Chondrocyte (in vitro differentiated cells): Measurements from ENCODE around the gene SH3RF1. TPM values are rescaled to one million over a fixed set of nuclear protein-coding genes. Genes with fewer than 3 reads are reported as not detected.

ENCODE experiments used
- DNase-seq: peaks from one replicate; pipeline ENCODE4 v3.0.0; 2021; ENCODE audit warnings: mixed read lengths, low spot score
- H3K27ac Mint-ChIP-seq: one replicate; pipeline ENCODE4 v1.8.0; 2021; ENCODE audit warnings: mild to moderate bottlenecking, moderate library complexity, mixed read lengths; ENCODE audit not compliant: unreplicated experiment
- H3K27me3 Mint-ChIP-seq: 2 replicates; pipeline ENCODE4 v1.8.0; 2021; ENCODE audit warnings: low read depth, mixed read lengths
- H3K36me3 Mint-ChIP-seq: 2 replicates; pipeline ENCODE4 v1.8.0; 2021; ENCODE audit warnings: low read depth, mixed read lengths
- H3K4me1 Mint-ChIP-seq: 2 replicates; pipeline ENCODE4 v1.8.0; 2021; ENCODE audit warnings: low read depth, mild to moderate bottlenecking, mixed read lengths
- H3K4me3 Mint-ChIP-seq: one replicate; pipeline ENCODE4 v1.8.0; 2021; ENCODE audit warnings: mild to moderate bottlenecking, moderate library complexity, mixed read lengths; ENCODE audit not compliant: unreplicated experiment
- H3K9me3 Mint-ChIP-seq: 2 replicates; pipeline ENCODE4 v1.8.0; 2021; ENCODE audit warnings: low read depth, mixed read lengths
- total RNA-seq: library from RNA; stranded (reverse); gene quantifications from 3 replicates; pipeline ENCODE4 v1.2.1, GENCODE V29; 2021
- TF ChIP-seq, protein P1 (sequence below): fragments of 200-600 bp; sonication (generic); IDR thresholded peaks from 2 replicates; pipeline ENCODE4 v1.5.0; 2021; ENCODE audit warnings: antibody characterized with exemption, mild to moderate bottlenecking, moderate library complexity

The SH3RF1 gene
- total RNA-seq, 1 donor from 2014 or later, result 25.2 TPM

DNA sequence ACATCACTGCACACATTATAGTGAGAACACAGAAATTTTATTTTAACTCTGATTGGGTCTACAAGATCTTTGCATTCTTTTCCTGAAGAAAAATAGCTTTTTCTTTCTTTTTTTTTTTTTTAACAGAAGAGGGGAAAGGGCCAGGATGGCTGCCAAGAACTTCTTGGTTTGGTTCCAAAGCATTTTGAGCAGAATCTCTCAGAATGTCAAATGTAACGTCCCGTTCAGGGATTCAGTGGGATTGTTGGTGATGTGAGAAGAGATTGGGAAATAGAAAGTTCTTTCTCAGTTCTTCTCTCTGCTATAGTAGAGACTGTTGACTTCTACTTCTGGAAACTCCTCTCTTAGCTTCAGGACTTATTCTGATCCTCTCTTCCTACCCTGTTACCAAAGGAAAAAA is 189.8 kb downstream of the SH3RF1 start:
- Mint-ChIP-seq H3K27me3 (no peaks in the 10 kb centered on the region), H3K4me1 (peaks cover 29% of the 10 kb centered on the region), H3K9me3 (no peaks in the 10 kb centered on the region), H3K36me3 (no peaks in the 10 kb centered on the region), H3K27ac (peak overlapping the region; percentile 87), H3K4me3 (peak overlapping the region; percentile 21)
- no peak for DNase-seq
- TF ChIP-seq, protein P1, sequence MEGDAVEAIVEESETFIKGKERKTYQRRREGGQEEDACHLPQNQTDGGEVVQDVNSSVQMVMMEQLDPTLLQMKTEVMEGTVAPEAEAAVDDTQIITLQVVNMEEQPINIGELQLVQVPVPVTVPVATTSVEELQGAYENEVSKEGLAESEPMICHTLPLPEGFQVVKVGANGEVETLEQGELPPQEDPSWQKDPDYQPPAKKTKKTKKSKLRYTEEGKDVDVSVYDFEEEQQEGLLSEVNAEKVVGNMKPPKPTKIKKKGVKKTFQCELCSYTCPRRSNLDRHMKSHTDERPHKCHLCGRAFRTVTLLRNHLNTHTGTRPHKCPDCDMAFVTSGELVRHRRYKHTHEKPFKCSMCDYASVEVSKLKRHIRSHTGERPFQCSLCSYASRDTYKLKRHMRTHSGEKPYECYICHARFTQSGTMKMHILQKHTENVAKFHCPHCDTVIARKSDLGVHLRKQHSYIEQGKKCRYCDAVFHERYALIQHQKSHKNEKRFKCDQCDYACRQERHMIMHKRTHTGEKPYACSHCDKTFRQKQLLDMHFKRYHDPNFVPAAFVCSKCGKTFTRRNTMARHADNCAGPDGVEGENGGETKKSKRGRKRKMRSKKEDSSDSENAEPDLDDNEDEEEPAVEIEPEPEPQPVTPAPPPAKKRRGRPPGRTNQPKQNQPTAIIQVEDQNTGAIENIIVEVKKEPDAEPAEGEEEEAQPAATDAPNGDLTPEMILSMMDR, result no peak

DNA sequence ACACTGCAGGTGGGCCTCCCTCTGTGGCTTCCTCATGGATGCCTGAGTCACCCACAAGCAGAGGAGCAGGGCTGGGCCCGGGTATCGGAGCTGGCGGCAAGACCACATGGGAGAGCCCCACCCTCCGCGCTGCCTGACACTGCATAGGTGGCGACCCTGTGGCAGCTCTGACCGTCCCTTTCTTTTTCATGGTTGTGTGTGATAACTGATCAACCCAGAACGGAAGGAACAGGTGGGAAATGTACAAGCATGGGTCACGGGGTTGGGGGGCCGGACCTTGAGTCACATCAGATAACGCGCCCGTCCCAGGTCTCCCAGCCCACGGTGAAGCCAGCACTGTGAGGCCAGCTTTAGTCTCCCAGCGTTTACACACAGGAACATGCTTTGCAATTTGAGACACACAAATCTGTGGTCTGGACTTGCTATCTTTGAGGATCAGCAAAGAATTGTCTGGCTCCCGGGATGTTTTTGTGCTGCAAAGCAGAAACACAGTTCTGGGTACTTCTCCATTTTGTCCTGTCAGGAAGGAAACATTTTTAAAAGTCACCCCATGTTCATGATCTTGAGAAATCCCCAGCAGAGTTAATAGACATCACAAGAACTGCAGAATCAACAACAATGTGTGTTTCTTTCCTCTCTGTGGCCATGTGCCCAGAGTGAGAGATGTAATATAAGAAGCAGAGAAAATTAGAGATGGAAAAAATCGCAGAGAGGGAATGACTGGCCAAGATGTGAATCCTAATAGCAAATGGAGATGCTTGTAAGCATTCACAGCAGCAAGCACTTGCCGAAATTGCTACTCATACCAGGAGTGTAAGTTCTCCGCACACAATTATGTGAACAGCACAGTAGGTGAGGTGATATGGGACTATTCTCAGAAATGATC is 190.6 kb downstream of the SH3RF1 start:
- Mint-ChIP-seq H3K9me3 (no peaks in the 10 kb centered on the region), H3K4me1 (peaks cover 29% of the 10 kb centered on the region), H3K27me3 (no peaks in the 10 kb centered on the region), H3K36me3 (no peaks in the 10 kb centered on the region), H3K4me3 (peak overlapping the region; percentile 5), H3K27ac (peak overlapping the region; percentile 87)
- DNase-seq, result no peak
- TF ChIP-seq, protein P1, result no peak

DNA sequence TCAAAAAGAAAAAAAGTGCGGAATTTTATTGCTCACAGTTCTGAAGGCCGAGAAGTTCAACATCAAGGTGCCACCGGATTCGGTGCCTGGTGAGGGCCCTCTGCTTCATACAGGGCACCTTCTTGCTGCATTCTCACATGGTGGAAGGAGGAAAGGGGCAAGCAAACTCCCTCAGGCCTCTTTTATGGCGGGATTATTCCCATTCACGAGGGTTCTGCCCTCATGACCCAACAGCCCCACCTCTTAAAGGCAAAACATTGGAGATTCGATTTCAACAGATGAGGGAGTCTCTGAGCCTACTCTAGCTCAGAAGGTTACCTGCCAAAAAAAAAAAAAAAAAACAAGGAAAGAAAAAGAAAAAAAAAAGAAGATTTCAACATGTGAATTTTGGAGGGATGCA is 196.6 kb downstream of the SH3RF1 start:
- TF ChIP-seq, protein P1, result no peak
- Mint-ChIP-seq H3K36me3 (no peaks in the 10 kb centered on the region), H3K4me1 (peaks cover 15% of the 10 kb centered on the region), H3K27me3 (no peaks in the 10 kb centered on the region), H3K9me3 (peaks cover 4% of the 10 kb centered on the region), H3K4me3 (no peak overlapping the region), H3K27ac (no peak overlapping the region)
- no peak for DNase-seq

DNA sequence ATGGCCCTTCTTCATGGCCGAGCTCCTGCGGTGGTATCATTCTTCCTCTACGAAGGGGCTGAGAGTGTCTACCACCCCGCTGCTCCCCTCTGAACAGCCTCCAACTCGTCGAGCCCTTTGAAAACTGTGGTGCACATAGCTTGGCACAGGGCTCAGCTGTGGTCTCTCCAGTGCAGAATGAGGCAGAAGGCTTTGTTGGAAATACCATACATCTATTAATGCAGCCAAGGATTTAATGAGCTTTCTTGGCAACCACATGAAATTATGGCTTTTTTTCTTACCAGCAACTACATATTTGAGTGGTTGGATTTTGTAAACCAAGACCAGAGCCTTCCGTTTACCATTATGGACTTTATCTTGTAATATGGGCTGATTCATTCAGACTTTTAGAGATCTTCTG is 199.0 kb downstream of the SH3RF1 start:
- Mint-ChIP-seq H3K4me1 (peaks cover 19% of the 10 kb centered on the region), H3K4me3 (no peak overlapping the region), H3K27ac (no peak overlapping the region), H3K9me3 (peaks cover 4% of the 10 kb centered on the region), H3K36me3 (no peaks in the 10 kb centered on the region), H3K27me3 (no peaks in the 10 kb centered on the region)
- no peak for DNase-seq
- TF ChIP-seq, protein P1, result no peak

DNA sequence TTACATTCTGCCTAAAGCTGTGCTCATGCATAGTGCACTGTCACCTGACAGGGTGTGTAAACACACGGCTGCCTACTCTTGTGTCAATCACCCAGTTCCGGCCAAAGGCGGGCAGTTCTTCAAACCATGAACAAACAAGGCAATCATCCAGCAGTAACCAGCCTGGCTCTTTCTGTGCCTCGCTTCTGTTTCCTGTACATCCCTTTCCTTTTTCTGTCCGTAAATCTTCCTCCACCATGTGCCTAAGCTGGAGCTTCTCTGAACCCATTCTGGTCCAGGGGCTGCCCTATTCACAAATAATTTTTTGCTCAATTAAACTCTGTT is 199.9 kb downstream of the SH3RF1 start:
- no peaks in the 10 kb centered on the region for H3K27me3 Mint-ChIP-seq
- no peak overlapping the region for H3K4me3 Mint-ChIP-seq
- H3K4me1 Mint-ChIP-seq, result peaks cover 19% of the 10 kb centered on the region
- H3K36me3 Mint-ChIP-seq, result no peaks in the 10 kb centered on the region
- peaks cover 4% of the 10 kb centered on the region for H3K9me3 Mint-ChIP-seq
- H3K27ac Mint-ChIP-seq, result peak overlapping the region; percentile 81
- TF ChIP-seq, protein P1, result no peak
- no peak for DNase-seq
